Measurements from ENCODE around the gene DOCK2. TPM values are rescaled to one million over a fixed set of nuclear protein-coding genes. Genes with fewer than 3 reads are reported as not detected.
A peak's percentile ranks its signal among the peaks of the same experiment; 100 is the strongest.
"Not testable (repeated sequence)": the region's sequence is repeated elsewhere in the genome, so short reads cannot be mapped to it uniquely, and the experiment has no call there.

The DOCK2 gene
- total RNA-seq, 1 donor from 2014 or later: 0.17 TPM

GRCh38 chr5:170070556-170071412, 433.7 kb downstream of the DOCK2 start:
- peak; percentile 70 for DNase-seq

DNA sequence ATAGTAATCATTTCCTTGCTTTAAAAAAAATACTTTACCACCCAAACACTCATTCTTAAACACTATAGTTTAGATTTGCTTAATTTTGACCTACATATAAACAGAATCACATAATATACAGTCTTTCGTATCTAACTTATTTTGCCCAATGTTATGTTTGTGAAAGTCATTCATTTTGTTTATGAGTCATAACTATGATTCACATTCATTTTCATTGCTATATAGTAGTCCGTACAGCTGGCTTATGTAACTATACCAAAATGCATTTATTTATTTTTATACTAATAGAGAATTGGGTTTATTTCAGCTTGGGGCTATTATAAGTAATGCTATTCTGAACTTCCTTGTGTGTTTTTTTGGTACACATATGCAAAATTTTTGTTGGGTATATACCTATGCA, 434.7 kb downstream of the DOCK2 start:
- no peak for DNase-seq

- no peak for DNase-seq
These were observed 438.6 kb downstream of the DOCK2 start for GRCh38 chr5:170075696-170076095.

DNA sequence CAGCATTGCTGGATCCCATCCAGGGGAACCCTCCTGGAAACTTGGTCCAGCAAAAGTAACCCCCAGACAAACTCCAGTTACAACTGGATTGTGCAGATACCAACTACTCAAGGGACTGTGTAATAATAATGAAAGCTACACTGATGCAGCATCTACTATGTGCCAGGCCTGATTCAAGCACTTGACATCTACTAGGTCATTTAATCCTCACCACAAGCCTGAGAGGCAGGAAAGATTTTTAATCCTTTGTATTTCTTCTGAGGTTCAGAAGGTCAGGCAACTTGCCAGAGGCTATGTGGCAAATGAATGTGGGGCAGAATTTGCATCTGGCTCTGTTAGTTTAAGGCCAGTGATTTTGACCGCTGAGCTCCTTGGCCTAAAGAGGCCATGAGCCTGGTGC, 439.1 kb downstream of the DOCK2 start:
- DNase-seq: no peak

GRCh38 chr5:170076739-170077138, 439.7 kb downstream of the DOCK2 start:
- no peak for DNase-seq

GRCh38 chr5:170077526-170077925, 440.5 kb downstream of the DOCK2 start:
- no peak for DNase-seq

DNA sequence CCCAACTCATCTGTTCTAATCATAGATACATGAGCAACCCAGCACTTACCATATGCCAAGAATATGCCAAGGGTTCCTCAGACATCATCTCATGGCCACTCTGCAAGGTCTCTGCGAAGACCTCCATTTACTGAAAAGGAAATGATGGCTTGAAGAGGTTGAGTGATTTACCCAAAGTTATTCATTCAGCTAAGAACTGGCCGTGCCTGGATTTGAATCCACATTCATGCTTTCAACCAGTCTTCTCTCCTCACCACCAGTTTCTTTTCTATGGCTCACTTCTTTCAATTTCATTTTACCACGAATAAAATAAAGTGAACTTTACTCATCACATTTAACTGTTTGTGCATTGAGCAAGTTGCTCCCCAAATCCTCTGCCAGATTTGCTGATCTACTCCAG, 441.4 kb downstream of the DOCK2 start:
- no peak for DNase-seq

DNA sequence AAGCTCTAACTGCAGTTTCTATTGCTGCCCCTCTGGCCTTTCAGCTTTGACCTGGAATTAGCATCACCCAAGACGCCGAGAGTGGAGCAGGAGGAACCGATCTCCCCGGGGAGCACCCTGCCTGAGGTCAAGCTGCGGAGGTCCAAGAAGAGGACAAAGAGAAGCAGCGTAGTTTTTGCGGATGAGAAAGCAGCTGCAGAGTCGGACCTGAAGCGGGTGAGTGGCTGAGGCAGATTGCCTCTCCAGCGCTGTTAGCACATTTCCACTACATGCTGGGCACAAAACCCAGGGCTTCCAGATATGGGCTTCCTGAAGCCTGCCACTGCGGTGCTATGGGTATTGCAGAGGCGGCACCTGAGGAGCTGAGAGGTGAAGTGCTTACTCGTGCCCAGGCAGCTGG, 441.9 kb downstream of the DOCK2 start:
- no peak for DNase-seq

DNA sequence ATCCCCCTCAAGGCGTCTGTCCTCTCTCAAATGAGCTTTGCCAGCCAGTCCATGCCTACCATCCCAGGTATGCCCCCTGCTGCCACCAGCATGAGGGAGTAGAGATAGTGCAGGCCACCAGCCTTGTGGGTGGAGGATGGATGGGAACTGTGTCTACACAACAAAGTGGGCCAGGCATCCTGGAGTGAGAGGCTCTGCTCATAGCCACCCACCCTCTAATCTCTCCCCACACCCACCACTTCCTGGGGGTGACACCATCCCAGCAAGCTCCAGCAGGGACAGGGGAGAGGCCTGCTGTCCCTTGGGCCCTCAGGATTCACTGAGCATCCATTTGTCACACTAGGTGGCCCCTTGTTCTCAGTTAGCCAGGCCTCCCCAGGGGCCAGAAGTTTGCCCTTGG, 443.1 kb downstream of the DOCK2 start:
- DNase-seq: no peak

- no peak for DNase-seq
These were observed 443.8 kb downstream of the DOCK2 start for GRCh38 chr5:170080786-170081445.

DNA sequence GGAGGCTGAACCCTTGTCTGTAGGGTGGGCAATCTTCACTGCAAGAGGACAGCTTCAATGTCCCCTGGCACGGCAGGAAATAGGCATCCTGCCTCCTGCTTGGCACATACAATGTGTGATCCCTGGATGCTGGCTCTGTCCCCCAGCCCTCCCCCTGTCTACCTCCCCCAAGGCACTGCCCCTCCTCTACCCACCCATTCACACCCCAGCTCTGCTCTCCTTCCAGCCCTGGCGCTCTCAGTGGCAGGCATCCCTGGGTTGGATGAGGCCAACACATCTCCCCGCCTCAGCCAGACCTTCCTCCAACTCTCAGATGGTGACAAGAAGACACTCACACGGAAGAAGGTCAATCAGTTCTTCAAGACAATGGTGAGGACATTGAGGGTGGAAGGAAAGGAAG, 444.5 kb downstream of the DOCK2 start:
- no peak for DNase-seq

- no peak for DNase-seq
These were observed 445.6 kb downstream of the DOCK2 start for GRCh38 chr5:170082701-170083100.

- no peak for DNase-seq
These were observed 450.2 kb downstream of the DOCK2 start for GRCh38 chr5:170087168-170087817.

DNA sequence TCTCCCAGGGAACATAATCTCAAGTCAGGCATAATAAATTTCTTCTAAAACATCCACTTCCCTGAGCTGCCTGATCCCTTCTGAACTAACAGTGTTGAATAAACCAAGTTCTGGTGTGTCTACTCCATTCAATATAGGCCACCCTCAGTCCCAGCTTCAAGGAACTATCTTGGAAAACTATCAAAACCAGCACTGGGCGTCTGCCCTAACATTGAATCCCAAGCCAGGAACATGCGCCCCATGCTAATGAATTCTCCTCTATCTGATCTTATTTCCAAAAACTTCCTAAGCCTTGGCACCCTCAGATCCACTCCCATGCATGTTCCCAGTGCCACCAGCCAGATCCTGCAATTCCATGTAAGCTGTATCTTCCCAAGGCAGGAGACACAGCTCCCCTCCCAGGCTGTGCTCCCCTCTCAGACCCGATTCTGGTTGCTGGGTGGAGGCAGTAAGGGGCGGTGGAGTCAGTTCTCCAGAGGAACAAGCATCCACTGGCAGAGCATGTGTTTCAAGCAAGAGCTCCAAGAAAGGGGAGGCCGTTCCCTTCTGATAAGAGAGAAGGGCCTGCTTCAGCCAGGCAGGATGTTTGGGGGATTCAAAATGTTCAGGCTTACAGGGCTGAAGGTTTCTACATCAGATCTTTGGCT, 455.5 kb downstream of the DOCK2 start:
- DNase-seq: no peak

- DNase-seq: not testable (repeated sequence)
These were observed 457.3 kb downstream of the DOCK2 start for GRCh38 chr5:170094329-170094728.

- DNase-seq: peak; percentile 51
These were observed 458.6 kb downstream of the DOCK2 start for GRCh38 chr5:170095646-170096045.

DNA sequence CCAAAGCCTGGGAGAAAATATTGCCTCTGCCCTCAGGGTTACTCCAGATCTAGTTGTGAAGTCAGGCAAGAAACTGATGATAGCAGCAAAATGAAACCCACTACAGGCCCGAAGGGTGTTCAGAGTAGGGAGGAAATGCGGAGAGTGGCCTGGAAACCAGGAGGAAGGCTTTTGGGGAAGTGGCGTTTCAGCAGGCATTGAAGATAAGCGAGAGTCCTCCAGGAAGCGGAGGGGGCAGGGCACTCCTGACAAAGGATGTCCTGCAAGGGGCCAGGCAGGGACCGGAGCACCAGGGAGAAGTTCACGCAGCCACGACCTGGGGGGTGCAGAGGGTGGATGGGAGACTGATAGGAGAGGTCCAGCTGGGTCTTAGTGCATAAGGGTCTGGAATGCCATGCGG, 460.9 kb downstream of the DOCK2 start:
- DNase-seq: peak; percentile 61

- DNase-seq: peak; percentile 91
These were observed 463.2 kb downstream of the DOCK2 start for GRCh38 chr5:170100066-170100943.

DNA sequence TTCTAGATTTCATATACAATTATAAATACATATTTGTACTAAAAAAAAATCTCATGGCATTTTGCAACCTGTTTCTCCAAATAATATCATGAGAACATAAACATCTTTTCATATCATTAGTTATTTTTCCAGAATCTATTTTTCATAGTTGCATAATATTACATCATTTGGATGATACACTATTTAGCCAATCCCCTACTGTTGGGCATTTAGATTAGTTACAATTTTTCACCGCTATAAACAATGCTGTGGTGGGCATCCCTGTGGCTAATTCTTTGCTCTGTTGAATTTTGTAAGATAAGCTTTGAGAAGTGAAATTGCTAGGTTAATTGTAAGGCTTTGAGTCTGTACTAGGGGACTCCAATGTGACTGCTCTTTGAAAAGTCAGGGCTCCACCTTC, 466.4 kb downstream of the DOCK2 start:
- no peak for DNase-seq

DNA sequence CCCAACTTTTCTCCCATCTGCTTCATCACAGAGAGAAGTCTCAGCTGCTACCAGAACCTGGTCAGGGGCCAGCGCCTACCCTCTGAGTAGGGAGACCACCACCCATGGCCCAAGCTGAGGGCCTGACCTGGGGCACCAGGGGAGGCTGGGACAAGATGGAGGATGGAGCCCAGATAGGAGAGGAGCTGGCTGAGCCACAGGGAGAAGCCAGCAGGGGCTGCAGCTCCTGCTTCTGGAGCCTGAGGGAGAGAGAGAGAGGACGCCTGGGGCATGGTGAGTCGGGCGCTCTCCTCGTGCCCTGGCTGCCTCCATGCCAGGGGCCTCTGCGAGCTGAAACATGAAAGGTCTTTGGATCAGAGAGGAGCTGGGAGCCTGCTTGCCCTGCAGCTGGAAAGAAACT, 467.2 kb downstream of the DOCK2 start:
- DNase-seq: no peak

GRCh38 chr5:170104710-170105109, 467.6 kb downstream of the DOCK2 start:
- DNase-seq: no peak

All from dermis blood vessel endothelial cell (primary cell).